ENCODE results near the gene COL6A1.
A peak's percentile ranks its signal among the peaks of the same experiment; 100 is the strongest.

The COL6A1 gene

GRCh38 chr21:45981151-45982091 lies at the start of gene COL6A1:
TSS of gene COL6A1 (plus strand) at chr21:45981770. CDS start at chr21:45981851, 81 bp downstream.
- peak; percentile 34 to 72 for DNase-seq

GRCh38 chr21:45932922-45933502 lies 48.6 kb upstream of the COL6A1 start:
- no peak for DNase-seq

GRCh38 chr21:45934085-45934484 lies 47.5 kb upstream of the COL6A1 start:
- DNase-seq: no peak

GRCh38 chr21:45934554-45934953 lies 47.0 kb upstream of the COL6A1 start:
- DNase-seq: no peak

GRCh38 chr21:45935628-45936027 lies 45.9 kb upstream of the COL6A1 start:
- no peak for DNase-seq

- no peak for DNase-seq
These were observed 43.7 kb upstream of the COL6A1 start for GRCh38 chr21:45937721-45938452.

GRCh38 chr21:45938453-45938755 lies 43.2 kb upstream of the COL6A1 start:
- no peak for DNase-seq

GRCh38 chr21:45938811-45939520 lies 42.6 kb upstream of the COL6A1 start:
- DNase-seq: no peak

- DNase-seq: no peak
These were observed 42.0 kb upstream of the COL6A1 start for GRCh38 chr21:45939521-45940045.

GRCh38 chr21:45940091-45940490 lies 41.5 kb upstream of the COL6A1 start:
- no peak for DNase-seq

GRCh38 chr21:45940621-45941337 lies 40.8 kb upstream of the COL6A1 start:
- no peak for DNase-seq

- no peak for DNase-seq
These were observed 40.2 kb upstream of the COL6A1 start for GRCh38 chr21:45941338-45941710.

GRCh38 chr21:45941717-45942546 lies 39.6 kb upstream of the COL6A1 start:
- DNase-seq: no peak

GRCh38 chr21:45942755-45943629 lies 38.6 kb upstream of the COL6A1 start:
- no peak for DNase-seq

- DNase-seq: no peak
These were observed 37.7 kb upstream of the COL6A1 start for GRCh38 chr21:45943630-45944540.

- no peak for DNase-seq
These were observed 37.0 kb upstream of the COL6A1 start for GRCh38 chr21:45944601-45945000.

- DNase-seq: no peak
These were observed 36.3 kb upstream of the COL6A1 start for GRCh38 chr21:45945066-45945867.

- no peak for DNase-seq
These were observed 35.7 kb upstream of the COL6A1 start for GRCh38 chr21:45945868-45946210.
